HepG2 (cell line): Measurements from ENCODE around the gene VAC14. TPM values are rescaled to one million over a fixed set of nuclear protein-coding genes. Genes with fewer than 3 reads are reported as not detected.

Experiments used
- AGO1 ChIP-seq: fragments of 200-400 bp; formaldehyde crosslinking; IDR thresholded peaks from 2 replicates; pipeline ENCODE4 v1.6.1; 2017; ENCODE audit warnings: mild to moderate bottlenecking, low read depth, low read length, moderate library complexity; ENCODE audit not compliant: poor library complexity, severe bottlenecking
- BRF2 ChIP-seq: sonication (generic); formaldehyde crosslinking; IDR thresholded peaks from 2 replicates; pipeline ENCODE4 v1.8.1; 2022; ENCODE audit warnings: mild to moderate bottlenecking, missing genetic modification reagents
- E2F1 ChIP-seq: sonication (generic); formaldehyde crosslinking; IDR thresholded peaks from 2 replicates; pipeline ENCODE4 v1.5.0; 2020; ENCODE audit warnings: missing genetic modification reagents
- HIC2 ChIP-seq: sonication (generic); formaldehyde crosslinking; IDR thresholded peaks from 2 replicates; pipeline ENCODE4 v1.9.0; 2022; ENCODE audit warnings: low read depth, missing genetic modification reagents
- SETDB1 ChIP-seq: sonication (generic); formaldehyde crosslinking; IDR thresholded peaks from 2 replicates; pipeline ENCODE4 v1.5.1; 2020; ENCODE audit warnings: missing genetic modification reagents, mild to moderate bottlenecking, borderline replicate concordance
- SKI ChIP-seq: fragments of 450-650 bp; IDR thresholded peaks from one replicate; pipeline ENCODE4 v1.6.1; 2018; ENCODE audit warnings: mild to moderate bottlenecking; ENCODE audit not compliant: partially characterized antibody
- THAP9 ChIP-seq: sonication (generic); formaldehyde crosslinking; IDR thresholded peaks from 2 replicates; pipeline ENCODE4; 2020; ENCODE audit warnings: missing genetic modification reagents, mild to moderate bottlenecking, borderline replicate concordance
- ZFP90 ChIP-seq: sonication (generic); formaldehyde crosslinking; IDR thresholded peaks from 2 replicates; pipeline ENCODE4 v1.8.0; 2022; ENCODE audit warnings: missing genetic modification reagents, mild to moderate bottlenecking, inconsistent platforms, borderline replicate concordance
- ZKSCAN8 ChIP-seq: IDR thresholded peaks from 2 replicates; pipeline ENCODE4 v1.6.1; 2016; ENCODE audit warnings: borderline replicate concordance, missing genetic modification reagents, missing compliant biosample characterization
- ZNF282 ChIP-seq: fragments of 450-650 bp; IDR thresholded peaks from 2 replicates; pipeline ENCODE4 v1.6.1; 2018; ENCODE audit not compliant: partially characterized antibody
- ZNF343 ChIP-seq: sonication (generic); formaldehyde crosslinking; IDR thresholded peaks from 2 replicates; pipeline ENCODE4 v1.4.0; 2020; ENCODE audit warnings: mild to moderate bottlenecking, missing genetic modification reagents
- ZNF44 ChIP-seq: sonication (generic); formaldehyde crosslinking; IDR thresholded peaks from 2 replicates; pipeline ENCODE4 v1.5.1; 2020; ENCODE audit warnings: mild to moderate bottlenecking, missing genetic modification reagents
- ZNF589 ChIP-seq: sonication (generic); formaldehyde crosslinking; conservative IDR thresholded peaks from 2 replicates; pipeline ENCODE4 v1.8.0; 2022; ENCODE audit warnings: mild to moderate bottlenecking, moderate library complexity, missing genetic modification reagents
- ZNF768 ChIP-seq: sonication (generic); formaldehyde crosslinking; IDR thresholded peaks from 2 replicates; pipeline ENCODE4 v1.4.0; 2020; ENCODE audit warnings: missing genetic modification reagents
- ZSCAN25 ChIP-seq: sonication (generic); formaldehyde crosslinking; IDR thresholded peaks from 2 replicates; pipeline ENCODE4 v1.8.0; 2022; ENCODE audit warnings: mild to moderate bottlenecking, missing genetic modification reagents
- polyA plus RNA-seq, 8 experiments: library from polyadenylated mRNA; depleted of rRNA in 3 of 8; stranded (reverse) in 7 of 8; unstranded in 1 of 8; fragments of >200 nt; fragmentation: Illumina TruSeq in 4 of 8; extraction: Trizol in 4 of 8; gene quantifications; 2 replicates each; pipeline versions ENCODE4 v1.2.1 to v1.2.3, GENCODE V29; 2011 to 2016; ENCODE audit warnings: low read depth in 4 of 8, missing spikeins in 1 of 8, mixed read lengths in 1 of 8; ENCODE audit not compliant: insufficient read depth in 1 of 8
- total RNA-seq, 5 experiments: library from RNA; depleted of rRNA; stranded (reverse); fragments of >200 nt; fragmentation: Illumina TruSeq; extraction: Trizol; gene quantifications; 2 replicates each; pipeline ENCODE4 v1.2.3, GENCODE V29; 2016; ENCODE audit warnings: low read depth in 1 of 5
- TF ChIP-seq, protein P1 (sequence below): IDR thresholded peaks from 2 replicates; pipeline ENCODE4 v1.6.1; 2012; ENCODE audit warnings: low read length, improper control_type of control experiment

Gene VAC14
- total and polyA plus RNA-seq, 2 of the 13 experiments (the other 11 are each of a cell fraction or from before 2014, with no cell fraction given) = 23.5 to 24.6 TPM

DNA sequence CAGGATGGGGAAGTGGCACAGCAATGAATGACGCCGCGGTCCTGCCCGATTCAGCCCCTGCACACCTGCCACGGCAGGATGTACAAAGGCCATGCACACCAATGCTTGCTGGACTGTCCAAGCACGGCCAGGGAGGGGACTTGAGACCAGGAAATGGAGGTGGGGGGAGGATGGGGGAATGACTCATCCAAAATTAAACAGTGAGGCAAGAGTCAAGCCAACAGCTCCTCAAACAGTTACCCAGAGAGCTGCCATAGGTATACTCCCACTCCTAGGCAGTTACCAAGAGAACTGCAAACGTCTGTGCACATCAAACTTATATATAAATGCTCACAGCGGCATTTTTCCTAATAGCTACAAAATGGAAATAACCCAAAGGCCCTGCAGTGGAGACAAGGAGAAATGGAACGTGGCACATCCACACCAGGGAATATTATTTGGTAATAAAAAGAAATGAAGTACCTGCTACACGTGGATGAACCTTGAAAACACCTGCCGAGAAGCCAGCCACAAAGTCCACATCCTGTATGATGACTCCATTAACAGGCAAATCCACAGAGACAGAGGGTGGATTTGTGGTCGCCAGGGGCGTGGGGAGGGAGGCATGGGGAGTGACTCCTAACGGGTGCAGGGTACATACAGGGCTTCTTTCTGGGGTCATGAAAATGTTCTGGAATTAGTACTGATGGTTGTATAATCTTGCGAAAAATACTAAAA is 54.1 kb downstream of the VAC14 start (continued):
- TF ChIP-seq HIC2 (peak; percentile 79; the same call in 1 of the 2 replicates), BRF2 (CRISPR knock-in tag) (no peak), ZNF44 (no peak), ZNF589 (no peak; the same call in 1 of the 2 replicates), SKI (peak; percentile 44), SETDB1 (CRISPR knock-in tag) (no peak), AGO1 (peak; percentile 48), ZNF768 (CRISPR knock-in tag) (peak; percentile 50), THAP9 (CRISPR knock-in tag) (peak; percentile 95), ZKSCAN8 (CRISPR knock-in tag) (peak; percentile 95), ZNF343 (CRISPR knock-in tag) (0 out of 2 replicates have a peak, but pooled peaks have one; percentile 67), ZNF282 (no peak), ZFP90 (CRISPR knock-in tag) (no peak; the same call in 1 of the 2 replicates), ZSCAN25 (peak; percentile 88), E2F1 (CRISPR knock-in tag) (no peak; the same call in 1 of the 2 replicates)
- TF ChIP-seq, protein P1, sequence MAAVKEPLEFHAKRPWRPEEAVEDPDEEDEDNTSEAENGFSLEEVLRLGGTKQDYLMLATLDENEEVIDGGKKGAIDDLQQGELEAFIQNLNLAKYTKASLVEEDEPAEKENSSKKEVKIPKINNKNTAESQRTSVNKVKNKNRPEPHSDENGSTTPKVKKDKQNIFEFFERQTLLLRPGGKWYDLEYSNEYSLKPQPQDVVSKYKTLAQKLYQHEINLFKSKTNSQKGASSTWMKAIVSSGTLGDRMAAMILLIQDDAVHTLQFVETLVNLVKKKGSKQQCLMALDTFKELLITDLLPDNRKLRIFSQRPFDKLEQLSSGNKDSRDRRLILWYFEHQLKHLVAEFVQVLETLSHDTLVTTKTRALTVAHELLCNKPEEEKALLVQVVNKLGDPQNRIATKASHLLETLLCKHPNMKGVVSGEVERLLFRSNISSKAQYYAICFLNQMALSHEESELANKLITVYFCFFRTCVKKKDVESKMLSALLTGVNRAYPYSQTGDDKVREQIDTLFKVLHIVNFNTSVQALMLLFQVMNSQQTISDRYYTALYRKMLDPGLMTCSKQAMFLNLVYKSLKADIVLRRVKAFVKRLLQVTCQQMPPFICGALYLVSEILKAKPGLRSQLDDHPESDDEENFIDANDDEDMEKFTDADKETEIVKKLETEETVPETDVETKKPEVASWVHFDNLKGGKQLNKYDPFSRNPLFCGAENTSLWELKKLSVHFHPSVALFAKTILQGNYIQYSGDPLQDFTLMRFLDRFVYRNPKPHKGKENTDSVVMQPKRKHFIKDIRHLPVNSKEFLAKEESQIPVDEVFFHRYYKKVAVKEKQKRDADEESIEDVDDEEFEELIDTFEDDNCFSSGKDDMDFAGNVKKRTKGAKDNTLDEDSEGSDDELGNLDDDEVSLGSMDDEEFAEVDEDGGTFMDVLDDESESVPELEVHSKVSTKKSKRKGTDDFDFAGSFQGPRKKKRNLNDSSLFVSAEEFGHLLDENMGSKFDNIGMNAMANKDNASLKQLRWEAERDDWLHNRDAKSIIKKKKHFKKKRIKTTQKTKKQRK = no peak
